Astrocyte (in vitro differentiated cells and primary cell): Measurements from ENCODE around the gene LOXL4.

Experiments
- CTCF ChIP-seq: IDR thresholded peaks from 2 replicates; pipeline ENCODE4 v1.5.1; 2011; ENCODE audit warnings: low read depth, mild to moderate bottlenecking, inconsistent platforms, low read length, moderate library complexity; ENCODE audit not compliant: insufficient read depth
- EZH2 ChIP-seq: IDR thresholded peaks from 2 replicates; pipeline ENCODE4 v1.6.1; 2012; ENCODE audit warnings: mild to moderate bottlenecking, low read length, inconsistent platforms; ENCODE audit not compliant: insufficient read depth

GRCh38 chr10:98217801-98218200 lies 50.2 kb downstream of the LOXL4 start:
- TF ChIP-seq CTCF (no peak), EZH2 (no peak)
